Measurements from ENCODE around the gene C2CD3.
"Not testable (repeated sequence)": the region's sequence is repeated elsewhere in the genome, so short reads cannot be mapped to it uniquely, and the experiment has no call there.

C2CD3 gene

GRCh38 chr11:74102321-74102720, 68.5 kb downstream of the C2CD3 start:
- no peak for DNase-seq

- DNase-seq: no peak
These were observed 70.1 kb downstream of the C2CD3 start for GRCh38 chr11:74100735-74101134.

- DNase-seq: no peak
These were observed 70.6 kb downstream of the C2CD3 start for GRCh38 chr11:74100231-74100630.

GRCh38 chr11:74097686-74098237, 73.0 kb downstream of the C2CD3 start:
- DNase-seq: no peak

GRCh38 chr11:74094393-74094792, 76.4 kb downstream of the C2CD3 start:
- no peak for DNase-seq

- DNase-seq: no peak
These were observed 78.4 kb downstream of the C2CD3 start for GRCh38 chr11:74092425-74092824.

GRCh38 chr11:74091549-74091948, 79.3 kb downstream of the C2CD3 start:
- no peak for DNase-seq

GRCh38 chr11:74090701-74091100, 80.1 kb downstream of the C2CD3 start:
- DNase-seq: no peak

- no peak for DNase-seq
These were observed 84.4 kb downstream of the C2CD3 start for GRCh38 chr11:74086242-74086884.

GRCh38 chr11:74085542-74085892, 85.3 kb downstream of the C2CD3 start:
- no peak for DNase-seq

- DNase-seq: no peak
These were observed 85.8 kb downstream of the C2CD3 start for GRCh38 chr11:74084796-74085541.

- not testable (repeated sequence) for DNase-seq
These were observed 86.9 kb downstream of the C2CD3 start for GRCh38 chr11:74083927-74084326.

GRCh38 chr11:74081428-74081827, 89.4 kb downstream of the C2CD3 start:
- DNase-seq: no peak

- DNase-seq: no peak
These were observed 93.6 kb downstream of the C2CD3 start for GRCh38 chr11:74077193-74077592.

GRCh38 chr11:74072721-74073120, 98.1 kb downstream of the C2CD3 start:
- DNase-seq: peak; percentile 49

GRCh38 chr11:74072286-74072685, 98.5 kb downstream of the C2CD3 start:
- no peak for DNase-seq

GRCh38 chr11:74070723-74071492, 99.9 kb downstream of the C2CD3 start:
- DNase-seq: no peak

GRCh38 chr11:74069146-74070046, 101.4 kb downstream of the C2CD3 start:
- no peak for DNase-seq

- not testable (repeated sequence) for DNase-seq
These were observed 104.1 kb downstream of the C2CD3 start for GRCh38 chr11:74066663-74067062.

- DNase-seq: not testable (repeated sequence)
These were observed 105.3 kb downstream of the C2CD3 start for GRCh38 chr11:74065534-74065933.

GRCh38 chr11:74063628-74064027, 107.2 kb downstream of the C2CD3 start:
- DNase-seq: not testable (repeated sequence)

- not testable (repeated sequence) for DNase-seq
These were observed 109.2 kb downstream of the C2CD3 start for GRCh38 chr11:74061599-74061998.
